Keratinocyte (primary cell): ENCODE data around the gene CEACAM3. TPM values are rescaled to one million over a fixed set of nuclear protein-coding genes. Genes with fewer than 3 reads are reported as not detected.

Experiments used
- DNase-seq: peaks from one replicate; pipeline ENCODE4 v3.0.0-alpha.2; 2011; ENCODE audit warnings: low read depth, missing footprints, low spot score
- FAIRE-seq: peaks from 2 replicates; lab custom pipeline; 2011; peaks lifted over from hg19 to GRCh38; lab: Jason Lieb, UNC
- H2AFZ ChIP-seq: 2 replicates; pipeline ENCODE4 v1.6.0; 2012; ENCODE audit warnings: low read length, control low read depth, inconsistent platforms; ENCODE audit not compliant: control insufficient read depth
- H3K27ac ChIP-seq: 2 replicates; pipeline ENCODE4 v1.5.1; 2011; ENCODE audit warnings: low read length; ENCODE audit not compliant: control insufficient read depth, insufficient read depth
- H3K27me3 ChIP-seq: 3 replicates; pipeline ENCODE4 v1.6.0; 2011; ENCODE audit warnings: low read length; ENCODE audit not compliant: control insufficient read depth, insufficient read depth; ENCODE audit errors: extremely low read depth
- H3K36me3 ChIP-seq, 2 experiments: 2 replicates in 1 of 2; 3 replicates in 1 of 2; pipeline ENCODE4 v1.5.1; 2011; ENCODE audit warnings: low read length in 2 of 2, mild to moderate bottlenecking in 1 of 2; ENCODE audit not compliant: control insufficient read depth in 2 of 2, insufficient read depth in 2 of 2; ENCODE audit errors: extremely low read depth in 1 of 2
- H3K4me1 ChIP-seq: 3 replicates; pipeline ENCODE4 v1.5.1; 2011; ENCODE audit warnings: low read length; ENCODE audit not compliant: control insufficient read depth, insufficient read depth; ENCODE audit errors: extremely low read depth
- H3K4me2 ChIP-seq: 3 replicates; pipeline ENCODE4 v1.6.0; 2011; ENCODE audit warnings: low read depth, low read length; ENCODE audit not compliant: control insufficient read depth, insufficient read depth; ENCODE audit errors: extremely low read depth
- H3K4me3 ChIP-seq, 3 experiments: fragments of 200-600 bp in 1 of 3; sonication (generic) in 1 of 3; 2 replicates in 2 of 3; 3 replicates in 1 of 3; pipeline ENCODE4 v1.5.1; 2011 to 2016; ENCODE audit warnings: low read length in 3 of 3, mild to moderate bottlenecking in 3 of 3, control low read depth in 2 of 3, inconsistent platforms in 1 of 3, low read depth in 1 of 3, mixed read lengths in 1 of 3, mixed run types in 1 of 3, moderate library complexity in 1 of 3; ENCODE audit not compliant: control insufficient read depth in 2 of 3, insufficient read depth in 2 of 3; ENCODE audit errors: extremely low read depth in 1 of 3
- H3K79me2 ChIP-seq: 2 replicates; pipeline ENCODE4 v1.6.0; 2012; ENCODE audit warnings: low read length; ENCODE audit not compliant: control insufficient read depth, insufficient read depth
- H3K9ac ChIP-seq: 3 replicates; pipeline ENCODE4 v1.6.0; 2011; ENCODE audit warnings: low read length; ENCODE audit not compliant: control insufficient read depth, insufficient read depth; ENCODE audit errors: extremely low read depth
- H3K9me1 ChIP-seq: 3 replicates; pipeline ENCODE4 v1.6.0; 2011; ENCODE audit warnings: low read length; ENCODE audit not compliant: control insufficient read depth, insufficient read depth; ENCODE audit errors: extremely low read depth
- H3K9me3 ChIP-seq: 2 replicates; pipeline ENCODE4 v1.5.1; 2012; ENCODE audit warnings: low read depth, low read length; ENCODE audit not compliant: control insufficient read depth
- H4K20me1 ChIP-seq: 3 replicates; pipeline ENCODE4 v1.6.0; 2011; ENCODE audit warnings: low read length; ENCODE audit not compliant: control insufficient read depth, insufficient read depth; ENCODE audit errors: extremely low read depth
- EZH2 ChIP-seq: IDR thresholded peaks from one replicate; pipeline ENCODE4 v1.6.1; 2012; ENCODE audit warnings: inconsistent platforms, mild to moderate bottlenecking, low read length, moderate library complexity
- dilution Hi-C: fragments of 300-500 bp; cut with MboI; formaldehyde crosslinking; loops from one replicate; pipeline ENCODE4 v1.7.0; 2020; ENCODE audit warnings: low sequenced_read_pairs; ENCODE audit not compliant: extremely low pct_ligation_motif_present
- polyA plus RNA-seq, 5 experiments: library from polyadenylated mRNA; depleted of rRNA in 3 of 5; stranded (reverse) in 3 of 5; stranded (forward) in 1 of 5; unstranded in 1 of 5; fragments of >200 nt; gene quantifications; 1 replicate in 1 of 5; 2 replicates in 3 of 5; 3 replicates in 1 of 5; pipeline versions ENCODE4 v1.2.1 to v1.2.3, GENCODE V29; 2011 to 2012; ENCODE audit warnings: missing spikeins in 2 of 5, low read depth in 1 of 5, low replicate concordance in 1 of 5
- TF ChIP-seq, protein P1 (sequence below), 3 experiments: IDR thresholded peaks in 1 of 3; conservative IDR thresholded peaks in 1 of 3; optimal IDR thresholded peaks in 1 of 3; 2 replicates in 2 of 3; 3 replicates in 1 of 3; pipeline versions ENCODE3 to v1.5.1; 2011; ENCODE audit warnings: low read length in 3 of 3, mild to moderate bottlenecking in 3 of 3, moderate library complexity in 2 of 3, control low read depth in 1 of 3, inconsistent platforms in 1 of 3; ENCODE audit not compliant: insufficient read depth in 2 of 3; ENCODE audit errors: extremely low read depth in 1 of 3

The CEACAM3 gene
- polyA plus RNA-seq, 1 donor (not counting 4 experiments of a cell fraction or from before 2014, with no cell fraction given): not detected

- FAIRE-seq: no peak
- H3K9me1 ChIP-seq: no peaks in the 10 kb centered on the region
- dilution Hi-C loops: no loop called here
Measured at GRCh38 chr19:41811036-41811435, 14.6 kb downstream of the CEACAM3 start.

GRCh38 chr19:41811981-41812380 is 15.6 kb downstream of the CEACAM3 start:
- dilution Hi-C loops: no loop called here
- no peaks in the 10 kb centered on the region for H3K4me1 ChIP-seq
- H3K79me2 ChIP-seq: no peaks in the 10 kb centered on the region
- TF ChIP-seq, protein P1, sequence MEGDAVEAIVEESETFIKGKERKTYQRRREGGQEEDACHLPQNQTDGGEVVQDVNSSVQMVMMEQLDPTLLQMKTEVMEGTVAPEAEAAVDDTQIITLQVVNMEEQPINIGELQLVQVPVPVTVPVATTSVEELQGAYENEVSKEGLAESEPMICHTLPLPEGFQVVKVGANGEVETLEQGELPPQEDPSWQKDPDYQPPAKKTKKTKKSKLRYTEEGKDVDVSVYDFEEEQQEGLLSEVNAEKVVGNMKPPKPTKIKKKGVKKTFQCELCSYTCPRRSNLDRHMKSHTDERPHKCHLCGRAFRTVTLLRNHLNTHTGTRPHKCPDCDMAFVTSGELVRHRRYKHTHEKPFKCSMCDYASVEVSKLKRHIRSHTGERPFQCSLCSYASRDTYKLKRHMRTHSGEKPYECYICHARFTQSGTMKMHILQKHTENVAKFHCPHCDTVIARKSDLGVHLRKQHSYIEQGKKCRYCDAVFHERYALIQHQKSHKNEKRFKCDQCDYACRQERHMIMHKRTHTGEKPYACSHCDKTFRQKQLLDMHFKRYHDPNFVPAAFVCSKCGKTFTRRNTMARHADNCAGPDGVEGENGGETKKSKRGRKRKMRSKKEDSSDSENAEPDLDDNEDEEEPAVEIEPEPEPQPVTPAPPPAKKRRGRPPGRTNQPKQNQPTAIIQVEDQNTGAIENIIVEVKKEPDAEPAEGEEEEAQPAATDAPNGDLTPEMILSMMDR (optimal IDR thresholded peaks at IDR 0.05 in 1 of 3, IDR thresholded peaks at IDR 0.05 in 1 of 3, conservative IDR thresholded peaks at IDR 0.05 in 1 of 3; ENCODE audit: extremely low read depth in 1 of 3, insufficient read depth in 2 of 3, low read length in 3 of 3): no peak
- no peak for TF ChIP-seq EZH2
- no peaks in the 10 kb centered on the region for H3K9me3 ChIP-seq
- no peaks in the 10 kb centered on the region for H3K9me1 ChIP-seq
- FAIRE-seq: no peak
- no peak overlapping the region for H3K4me2 ChIP-seq
- H3K4me3 ChIP-seq: no peak overlapping the region
- H3K36me3 ChIP-seq: no peaks in the 10 kb centered on the region
- H4K20me1 ChIP-seq: no peaks in the 10 kb centered on the region
- H3K27me3 ChIP-seq: peaks cover 6% of the 10 kb centered on the region
- no peak for DNase-seq
- H3K27ac ChIP-seq: no peak overlapping the region
- no peak overlapping the region for H3K9ac ChIP-seq
- no peak overlapping the region for H2AFZ ChIP-seq

More at GRCh38 chr19:41811036-41811435, 14.6 kb downstream of the CEACAM3 start:
- Histone ChIP-seq H3K79me2 (no peaks in the 10 kb centered on the region), H3K4me3 (no peak overlapping the region), H3K4me2 (no peak overlapping the region), H3K9me3 (no peaks in the 10 kb centered on the region), H3K36me3 (no peaks in the 10 kb centered on the region), H4K20me1 (no peaks in the 10 kb centered on the region), H3K27me3 (peaks cover 6% of the 10 kb centered on the region), H2AFZ (no peak overlapping the region), H3K4me1 (no peaks in the 10 kb centered on the region), H3K9ac (no peak overlapping the region), H3K27ac (no peak overlapping the region)
- no peak for DNase-seq
- TF ChIP-seq EZH2: no peak
- TF ChIP-seq, protein P1 (optimal IDR thresholded peaks at IDR 0.05 in 1 of 3, IDR thresholded peaks at IDR 0.05 in 1 of 3, conservative IDR thresholded peaks at IDR 0.05 in 1 of 3; ENCODE audit: extremely low read depth in 1 of 3, insufficient read depth in 2 of 3, low read length in 3 of 3): no peak
